Esophagus muscularis mucosa (tissue), 3 donors: ENCODE data around the gene SYTL1.

Source experiments
- CTCF ChIP-seq, 3 experiments: fragments of 200-600 bp in 2 of 3; fragments of 450-650 bp in 1 of 3; sonication (generic) in 2 of 3; IDR thresholded peaks; one replicate each; pipeline ENCODE4 v1.5.1; 2017 to 2019; ENCODE audit warnings: antibody characterized with exemption in 3 of 3, mild to moderate bottlenecking in 2 of 3, moderate library complexity in 1 of 3
- EP300 ChIP-seq: sonication (generic); formaldehyde crosslinking; IDR thresholded peaks from one replicate; pipeline ENCODE4 v1.6.1; 2017; ENCODE audit warnings: antibody characterized with exemption

DNA sequence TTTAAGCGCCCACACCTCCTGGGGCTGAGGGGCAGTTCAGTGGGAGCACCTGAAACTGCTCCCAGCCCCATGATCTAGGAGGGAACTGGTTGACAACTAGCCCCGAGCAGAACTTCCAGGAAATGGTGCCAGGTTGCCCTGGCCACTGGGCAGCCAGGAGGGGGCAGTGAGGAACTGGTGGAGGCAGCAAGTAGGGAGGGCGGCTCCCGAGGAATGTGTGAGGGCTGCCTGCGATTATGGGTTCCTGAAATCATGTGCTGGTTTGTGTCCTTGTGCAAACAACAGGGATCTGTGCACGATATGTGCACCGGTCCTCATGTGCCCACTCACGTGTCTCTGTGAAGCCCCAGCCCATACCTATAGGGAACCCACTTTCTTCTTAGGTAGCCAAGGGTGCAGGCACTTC, 60.5 kb downstream of the SYTL1 start:
- TF ChIP-seq CTCF (IDR thresholded peaks at IDR 0.05) (peak; percentile 71 to 82 (median 73)), EP300 (no peak)
